GM12891 (cell line): ENCODE measurements around the gene ADH4.

Experiments
- POLR2A ChIP-seq: IDR thresholded peaks from 2 replicates; pipeline ENCODE4 v1.6.1; 2011; ENCODE audit warnings: low read depth, low read length, control low read depth
- SPI1 ChIP-seq: IDR thresholded peaks from 2 replicates; pipeline ENCODE4 v1.6.1; 2011; ENCODE audit warnings: low read depth, low read length, control low read depth
- TAF1 ChIP-seq: IDR thresholded peaks from 2 replicates; pipeline ENCODE4 v1.6.1; 2011; ENCODE audit warnings: low read depth, low read length, control low read depth

- no peak for TF ChIP-seq TAF1
- TF ChIP-seq POLR2A, result no peak
- no peak for TF ChIP-seq SPI1
Observed at GRCh38 chr4:99082192-99082591, 61.9 kb downstream of the ADH4 start.
